Measurements from ENCODE around the gene PA2G4. TPM values are rescaled to one million over a fixed set of nuclear protein-coding genes. Genes with fewer than 3 reads are reported as not detected.
"Not testable (repeated sequence)": the region's sequence is repeated elsewhere in the genome, so short reads cannot be mapped to it uniquely, and the experiment has no call there.

Gene PA2G4
- total RNA-seq, 2 donors from 2014 or later: 53.2 to 111 TPM

- Histone ChIP-seq H3K27ac (no peak overlapping the region), H3K4me1 (ENCODE audit: control insufficient read depth in 1 of 2, low read depth in 2 of 2) (peaks cover 14 to 32% of the 10 kb centered on the region in 2 donors), H3K27me3 (replicated peaks; ENCODE audit: insufficient read depth) (no peaks in the 10 kb centered on the region), H3K9me3 (no peaks in the 10 kb centered on the region), H3K36me3 (peaks cover 4% of the 10 kb centered on the region), H3K4me3 (no peak overlapping the region)
- ATAC-seq (ENCODE audit: insufficient number of reproducible peaks, low FRiP score, low read depth) (no peak), DNase-seq (ENCODE audit: low spot score) (no peak)
- no peak for TF ChIP-seq CTCF (IDR thresholded peaks at IDR 0.05)
Observed at GRCh38 chr12:56154818-56155217, 50.5 kb downstream of the PA2G4 start.

GRCh38 chr12:56155256-56155845 lies 51.0 kb downstream of the PA2G4 start:
- Histone ChIP-seq H3K4me1 (ENCODE audit: control insufficient read depth in 1 of 2, low read depth in 2 of 2) (peaks cover 14 to 37% of the 10 kb centered on the region in 2 donors), H3K4me3 (no peak overlapping the region), H3K36me3 (peaks cover 9% of the 10 kb centered on the region), H3K27me3 (replicated peaks; ENCODE audit: insufficient read depth) (no peaks in the 10 kb centered on the region), H3K27ac (no peak overlapping the region), H3K9me3 (no peaks in the 10 kb centered on the region)
- ATAC-seq (ENCODE audit: insufficient number of reproducible peaks, low FRiP score, low read depth) (no peak), DNase-seq (ENCODE audit: low spot score) (no peak)
- no peak for TF ChIP-seq CTCF (IDR thresholded peaks at IDR 0.05)

- not testable (repeated sequence) for H3K27me3 ChIP-seq (replicated peaks; ENCODE audit: insufficient read depth); ATAC-seq (ENCODE audit: insufficient number of reproducible peaks, low FRiP score, low read depth); H3K9me3 ChIP-seq; DNase-seq (ENCODE audit: low spot score)
- Histone ChIP-seq H3K4me1 (ENCODE audit: control insufficient read depth in 1 of 2, low read depth in 2 of 2) (peaks cover 23 to 45% of the 10 kb centered on the region in 2 donors), H3K27ac (peak overlapping the region; percentile 83 to 85), H3K4me3 (peak overlapping the region; percentile 81), H3K36me3 (peaks cover 22% of the 10 kb centered on the region)
Observed at GRCh38 chr12:56156464-56157200, 52.3 kb downstream of the PA2G4 start.

- peak overlapping the region; percentile 81 for H3K4me3 ChIP-seq
- TF ChIP-seq CTCF (IDR thresholded peaks at IDR 0.05): peak; percentile 83
- DNase-seq (ENCODE audit: low spot score): peak; percentile 45
- H3K27me3 ChIP-seq (replicated peaks; ENCODE audit: insufficient read depth): no peaks in the 10 kb centered on the region
- H3K36me3 ChIP-seq: peaks cover 30% of the 10 kb centered on the region
- peak overlapping the region; percentile 83 to 85 for H3K27ac ChIP-seq
- H3K4me1 ChIP-seq (ENCODE audit: control insufficient read depth in 1 of 2, low read depth in 2 of 2): peaks cover 23 to 48% of the 10 kb centered on the region in 2 donors
- no peaks in the 10 kb centered on the region for H3K9me3 ChIP-seq
- ATAC-seq (ENCODE audit: insufficient number of reproducible peaks, low FRiP score, low read depth): peak; percentile 32
Observed at GRCh38 chr12:56157201-56158028, 53.1 kb downstream of the PA2G4 start.

GRCh38 chr12:56158029-56158925 lies 53.9 kb downstream of the PA2G4 start, which contains the start of gene MYL6:
Gene MYL6, plus strand, starts transcription at chr12:56158359. Its CDS starts 43 bp downstream, at chr12:56158402.
- Histone ChIP-seq H3K36me3 (peaks cover 38% of the 10 kb centered on the region), H3K27me3 (replicated peaks; ENCODE audit: insufficient read depth) (no peaks in the 10 kb centered on the region), H3K4me3 (peak within 1 kb of the TSS; percentile 81), H3K9me3 (no peaks in the 10 kb centered on the region), H3K4me1 (ENCODE audit: control insufficient read depth in 1 of 2, low read depth in 2 of 2) (peaks cover 17 to 47% of the 10 kb centered on the region in 2 donors), H3K27ac (peak within 1 kb of the TSS; percentile 90 to 92)
- DNase-seq (ENCODE audit: low spot score): peak; percentile 99
- no peak for TF ChIP-seq CTCF (IDR thresholded peaks at IDR 0.05)
- peak; percentile 92 for ATAC-seq (ENCODE audit: insufficient number of reproducible peaks, low FRiP score, low read depth)
